ENCODE data around the gene CPLX1. TPM values are rescaled to one million over a fixed set of nuclear protein-coding genes. Genes with fewer than 3 reads are reported as not detected.
"Not testable (repeated sequence)": the region's sequence is repeated elsewhere in the genome, so short reads cannot be mapped to it uniquely, and the experiment has no call there.

CPLX1 gene
- polyA plus RNA-seq, 1 donor, result 1.7 TPM

DNA sequence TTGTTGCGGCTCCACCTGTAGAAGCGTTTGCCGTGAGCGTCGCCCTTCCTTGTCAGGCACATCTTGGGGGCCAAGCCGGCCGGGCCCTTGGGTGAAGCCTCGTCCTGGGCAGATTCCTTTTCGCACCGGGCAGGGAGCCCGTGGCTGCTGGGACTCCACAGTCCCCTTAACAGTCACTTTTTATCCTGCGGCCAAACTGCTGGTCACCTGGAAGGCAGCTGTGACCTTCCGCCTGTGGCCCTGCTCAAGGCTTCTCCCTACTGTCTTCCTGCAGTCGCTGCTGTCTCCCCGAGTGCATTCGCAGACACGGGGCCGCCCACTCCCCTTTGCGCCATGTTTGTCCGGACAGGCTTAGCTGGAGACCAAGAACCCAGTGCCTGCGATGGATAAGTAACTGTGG is 65.3 kb downstream of the CPLX1 start:
- no peak for DNase-seq

- DNase-seq, result not testable (repeated sequence)
These were observed 66.1 kb downstream of the CPLX1 start for GRCh38 chr4:759810-760209.

DNA sequence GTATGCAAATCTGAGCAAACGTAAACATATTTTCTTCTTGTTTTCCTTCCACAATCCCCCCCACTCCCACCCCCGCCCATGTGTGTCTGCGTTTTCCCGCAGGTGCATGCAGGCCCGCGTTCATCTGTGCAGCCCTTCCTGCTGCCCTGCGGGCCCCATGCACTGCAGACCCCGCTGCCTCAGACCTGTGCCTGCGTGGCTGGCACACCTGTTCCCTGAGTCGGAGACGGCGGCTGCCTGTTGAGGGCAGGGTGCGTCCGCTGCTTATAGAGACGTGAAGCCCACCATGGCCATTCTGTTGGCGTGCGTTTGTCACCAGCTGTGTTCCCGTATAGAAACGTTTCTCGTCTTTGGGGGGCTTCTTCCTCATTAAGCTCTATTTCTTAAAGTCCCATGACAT is 68.8 kb downstream of the CPLX1 start:
- no peak for DNase-seq

DNA sequence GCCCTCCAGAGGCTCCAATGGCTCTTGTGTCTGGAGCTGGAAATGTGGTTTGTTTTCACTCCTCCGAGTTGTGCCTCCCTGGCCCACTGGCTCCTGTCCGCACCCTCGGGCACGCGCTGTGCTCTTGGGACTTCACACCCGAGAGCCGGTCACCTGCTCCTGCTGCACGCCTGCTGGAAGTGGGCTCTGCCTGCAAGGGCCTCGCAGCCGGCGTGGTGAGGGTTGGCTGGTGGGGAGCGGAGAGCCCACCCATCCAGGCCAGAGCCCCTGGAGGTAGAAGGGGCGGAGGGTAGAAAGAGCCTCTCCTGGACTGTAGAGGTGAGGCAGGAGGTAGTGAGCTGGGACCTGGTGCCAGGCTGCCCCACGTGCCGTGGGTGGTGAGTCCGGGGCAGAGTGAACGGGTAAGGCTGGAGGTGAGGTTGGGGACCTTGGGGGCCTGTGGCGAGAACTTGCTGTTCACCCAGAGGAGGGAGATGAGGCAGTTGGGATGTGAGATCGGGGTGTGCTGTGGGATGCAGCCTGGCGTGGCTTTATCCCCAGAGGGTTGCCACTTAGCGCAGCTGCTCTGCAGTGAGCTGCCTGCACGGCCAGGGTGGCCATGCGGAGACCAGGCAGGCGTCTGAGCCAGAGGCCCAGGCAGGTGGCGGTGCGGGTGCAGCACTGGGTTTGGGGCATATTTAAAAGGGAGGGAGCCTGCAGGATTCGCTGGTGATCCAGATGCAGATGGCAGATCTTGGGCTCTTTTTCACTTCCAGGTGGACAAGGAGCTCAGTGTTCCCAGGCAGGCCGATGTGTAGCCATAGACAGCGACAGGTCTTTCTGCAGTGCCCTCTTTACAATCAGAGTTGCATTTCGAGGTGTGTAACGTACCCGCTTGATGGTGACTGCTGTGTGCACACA is 71.5 kb downstream of the CPLX1 start:
- DNase-seq, result no peak

DNA sequence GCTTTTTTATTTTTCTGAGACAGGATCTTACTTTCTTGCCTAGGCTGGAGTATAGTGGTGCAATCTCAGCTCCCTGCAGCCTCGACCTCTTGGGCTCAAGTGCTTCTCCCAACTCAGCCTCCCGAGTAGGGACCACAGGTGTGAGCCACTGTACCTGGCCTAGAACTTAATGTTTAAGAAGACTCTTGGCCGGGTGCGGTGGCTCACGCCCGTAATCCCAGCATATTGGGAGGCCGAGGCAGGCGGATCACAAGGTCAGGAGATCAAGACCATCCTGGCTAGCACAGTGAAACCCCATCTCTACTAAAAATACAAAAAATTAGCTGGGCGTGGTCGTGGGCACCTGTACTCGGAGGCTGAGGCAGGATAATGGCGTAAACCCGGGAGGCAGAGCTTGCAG is 72.7 kb downstream of the CPLX1 start:
- DNase-seq, result not testable (repeated sequence)

DNA sequence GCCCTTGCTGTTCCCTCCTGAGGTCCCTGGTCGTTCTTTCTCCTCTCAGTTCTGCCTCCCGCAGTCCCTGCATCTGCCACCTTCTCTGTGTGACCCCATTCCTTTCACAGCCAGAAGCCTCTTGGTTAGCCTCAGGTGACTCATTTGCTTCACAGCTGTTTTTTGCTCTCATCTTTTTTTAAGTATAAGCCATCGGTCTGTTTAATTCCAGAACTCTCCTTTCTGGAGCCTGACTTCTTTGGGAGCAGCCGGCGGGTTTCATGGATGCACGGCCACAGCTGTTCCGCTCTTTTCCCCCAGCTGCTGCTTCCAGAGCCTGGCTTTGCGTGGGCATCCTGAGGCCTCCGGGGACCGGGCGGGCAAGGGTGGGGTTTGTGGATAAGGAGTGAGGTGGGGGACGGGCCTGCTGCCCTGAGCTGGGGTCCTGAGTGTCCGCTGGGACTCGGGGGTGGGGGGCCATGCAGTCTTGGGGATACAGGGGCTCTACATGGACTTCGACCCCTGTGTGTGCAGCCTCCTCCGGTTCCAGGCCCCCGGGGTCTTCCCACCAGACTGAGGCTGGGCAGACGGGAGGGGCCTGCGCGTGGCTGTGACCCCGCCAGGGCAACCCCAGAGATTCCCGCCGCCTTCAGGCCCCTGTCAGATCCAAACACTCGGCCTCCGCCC is 73.6 kb downstream of the CPLX1 start:
- no peak for DNase-seq

DNA sequence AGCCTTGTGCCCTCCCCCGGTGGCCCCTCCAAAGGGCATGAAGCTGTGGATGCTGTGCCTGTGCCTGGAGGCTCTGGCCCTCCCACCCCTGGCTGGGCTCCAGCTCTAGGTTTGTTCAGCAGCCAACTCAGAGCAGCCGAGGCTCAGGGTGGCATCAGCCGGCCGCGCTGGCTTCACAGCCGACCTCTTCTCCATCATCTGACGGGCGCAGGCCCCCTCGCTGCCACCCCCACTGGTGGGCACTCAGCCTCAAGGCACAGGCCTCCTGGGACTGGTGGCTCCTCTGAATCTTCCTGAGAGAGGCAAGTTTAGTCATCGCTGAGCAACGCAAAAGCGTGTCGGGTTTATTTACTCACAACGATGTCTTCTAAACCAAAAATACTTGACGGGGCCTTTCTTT is 74.3 kb downstream of the CPLX1 start:
- no peak for DNase-seq

GRCh38 chr4:749698-750666 is 75.9 kb downstream of the CPLX1 start:
- DNase-seq, result no peak

- no peak for DNase-seq
These were observed 77.5 kb downstream of the CPLX1 start for GRCh38 chr4:748461-748860.

GRCh38 chr4:747546-748170 is 78.3 kb downstream of the CPLX1 start:
- DNase-seq, result no peak

DNA sequence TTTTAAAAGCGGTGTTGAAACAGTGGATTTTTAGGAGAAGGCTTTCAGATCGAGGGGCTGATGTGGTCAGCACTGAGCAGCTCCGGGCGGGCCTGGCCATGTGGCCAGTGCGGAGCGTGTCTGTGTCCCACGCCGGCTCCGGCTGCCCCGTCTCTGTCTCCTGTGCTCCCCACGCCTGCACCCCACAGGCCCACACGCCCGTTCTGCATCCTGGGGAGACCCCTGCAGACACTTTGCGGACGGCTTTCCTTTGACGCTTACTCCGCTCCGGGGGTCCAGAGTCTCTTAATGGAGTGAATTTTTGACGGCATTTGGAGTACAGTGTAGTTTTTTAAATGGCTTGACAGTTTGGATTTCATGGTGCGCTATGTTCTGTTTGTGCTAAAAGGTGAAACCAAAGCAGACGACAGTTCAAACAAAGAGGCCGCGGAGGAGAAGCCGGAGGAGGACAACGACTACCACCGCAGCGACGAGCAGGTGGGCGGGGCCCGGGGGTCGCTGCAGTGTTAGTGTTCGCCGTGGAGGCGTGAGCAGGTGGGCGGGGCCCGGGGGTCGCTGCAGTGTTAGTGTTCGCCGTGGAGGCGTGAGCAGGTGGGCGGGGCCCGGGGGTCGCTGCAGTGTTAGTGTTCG is 81.6 kb downstream of the CPLX1 start:
- no peak for DNase-seq

DNA sequence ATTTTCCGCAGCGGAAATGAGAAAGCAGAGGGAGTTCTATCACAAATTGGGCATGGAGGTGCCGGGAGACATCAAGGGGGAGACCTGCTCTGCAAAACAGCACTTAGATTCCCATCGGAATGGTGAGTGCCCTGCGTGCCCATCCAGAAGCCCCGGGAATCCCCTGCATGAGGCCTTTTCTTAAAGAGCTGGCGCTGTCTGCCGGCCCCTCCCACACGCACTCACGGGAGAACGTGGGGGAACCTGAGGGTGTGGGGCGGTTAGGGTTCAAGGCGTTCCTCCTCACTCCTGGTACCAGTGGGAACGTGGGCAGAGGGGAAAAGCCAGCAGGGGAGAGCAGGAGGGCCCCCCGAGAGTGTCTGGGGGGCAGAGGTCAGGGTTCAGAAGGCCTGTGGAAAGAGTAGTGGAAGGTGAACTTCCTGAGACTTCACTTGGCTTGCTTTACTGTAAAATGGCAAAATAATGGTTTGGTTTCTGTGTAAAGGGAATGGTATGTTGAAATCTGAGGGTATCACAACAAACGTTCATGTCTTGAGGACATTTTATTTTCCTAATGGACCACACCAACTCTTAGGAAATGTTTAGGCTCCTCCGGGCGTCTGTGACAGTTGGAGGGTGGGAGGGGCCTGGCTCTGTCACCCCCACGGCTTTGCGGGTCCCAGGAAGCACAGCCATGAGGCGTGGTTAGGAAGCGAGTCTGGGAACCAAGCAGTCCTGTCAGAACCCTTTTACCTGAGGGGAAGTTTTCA is 82.3 kb downstream of the CPLX1 start:
- DNase-seq, result no peak

DNA sequence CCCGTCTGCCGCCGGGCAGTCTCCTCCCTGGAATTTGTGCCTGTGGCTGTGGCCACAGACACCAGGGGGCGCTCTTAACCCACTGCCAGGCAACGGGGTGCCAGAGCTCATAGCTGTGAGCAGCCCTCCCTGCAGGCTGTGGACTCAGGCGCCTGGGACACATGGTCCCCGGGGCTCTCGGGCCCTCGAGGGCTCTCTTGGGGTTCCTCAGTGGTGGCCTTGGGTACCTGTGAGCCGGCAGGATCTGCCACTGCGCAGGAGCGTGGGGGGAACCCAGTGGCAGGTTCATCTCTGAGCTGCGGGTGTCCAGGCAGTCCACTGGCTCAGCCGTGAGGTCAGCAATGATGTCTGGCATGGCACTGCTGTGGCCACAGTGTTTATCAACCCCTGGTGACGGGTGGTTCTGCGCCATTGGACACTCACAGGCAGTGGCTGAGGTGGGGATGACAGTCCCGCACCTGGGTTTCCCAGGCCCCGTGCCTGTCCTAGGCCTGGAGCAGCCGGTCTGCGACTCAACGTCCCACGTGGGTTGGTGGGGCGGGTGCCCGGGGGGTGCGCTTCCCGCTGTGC is 83.1 kb downstream of the CPLX1 start:
- no peak for DNase-seq

GRCh38 chr4:742096-742741 is 83.7 kb downstream of the CPLX1 start:
- DNase-seq, result no peak

GRCh38 chr4:740656-741282 is 85.2 kb downstream of the CPLX1 start:
- DNase-seq, result no peak

- DNase-seq, result no peak
These were observed 85.9 kb downstream of the CPLX1 start for GRCh38 chr4:740011-740410.

- no peak for DNase-seq
These were observed 86.4 kb downstream of the CPLX1 start for GRCh38 chr4:739569-739968.

DNA sequence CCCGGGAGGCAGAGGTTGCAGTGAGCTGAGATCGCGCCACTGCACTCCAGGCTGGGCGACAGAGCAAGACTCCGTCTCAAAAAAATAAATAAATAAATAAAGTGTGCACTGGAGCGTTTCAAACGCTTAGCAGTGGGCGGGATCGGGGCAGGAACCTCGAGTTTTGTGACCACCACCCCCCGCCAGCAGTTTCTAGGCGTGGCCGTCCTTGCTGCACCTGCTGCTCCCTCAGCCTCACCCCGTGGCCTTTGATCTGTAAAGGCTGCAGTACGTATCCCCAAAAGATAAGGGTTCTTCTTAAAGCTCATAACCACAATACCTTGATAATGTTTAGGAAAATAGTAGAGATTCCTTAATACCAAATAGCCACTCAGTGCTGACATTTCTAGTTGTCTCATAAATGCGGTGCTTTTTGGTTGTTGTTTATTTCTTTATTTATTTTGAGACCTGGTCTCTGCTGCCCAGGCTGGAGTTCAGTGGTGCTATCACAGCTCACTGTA is 87.1 kb downstream of the CPLX1 start:
- DNase-seq, result no peak

DNA sequence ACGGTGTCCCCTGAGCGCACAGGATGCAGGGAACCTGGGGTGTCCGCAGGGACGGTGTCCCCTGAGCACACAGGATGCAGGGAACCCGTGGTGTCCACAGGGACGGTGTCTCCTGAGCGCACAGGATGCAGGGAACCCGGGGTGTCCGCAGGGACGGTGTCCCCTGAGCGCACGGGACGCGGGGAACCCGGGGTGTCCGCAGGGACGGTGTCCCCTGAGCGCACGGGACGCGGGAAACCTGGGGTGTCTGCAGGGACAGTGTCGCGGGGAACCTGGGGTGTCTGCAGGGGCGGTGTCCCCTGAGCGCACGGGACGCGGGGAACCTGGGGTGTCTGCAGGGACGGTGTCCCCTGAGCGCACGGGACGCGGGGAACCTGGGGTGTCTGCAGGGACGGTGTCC is 89.4 kb downstream of the CPLX1 start:
- not testable (repeated sequence) for DNase-seq
